HG03196 (cell line): ENCODE results near the gene RGCC.

ENCODE experiments used
- ATAC-seq: cut with Tn5 transposase; IDR thresholded peaks from one replicate; pipeline ENCODE4 v1.9.1; 2021; ENCODE audit not compliant: unreplicated experiment

The RGCC gene

GRCh38 chr13:41515491-41516139 is 58.3 kb downstream of the RGCC start:
- ATAC-seq = no peak

GRCh38 chr13:41516166-41516565 is 58.8 kb downstream of the RGCC start:
- ATAC-seq = no peak

GRCh38 chr13:41516760-41517159 is 59.4 kb downstream of the RGCC start:
- ATAC-seq = no peak

GRCh38 chr13:41520016-41520659 is 62.8 kb downstream of the RGCC start:
- ATAC-seq = no peak
